LoVo (cell line): ENCODE data around the gene CASTOR2.
"Not testable (repeated sequence)": the region's sequence is repeated elsewhere in the genome, so short reads cannot be mapped to it uniquely, and the experiment has no call there.

Experiments used
- DNase-seq: peaks from one replicate; pipeline ENCODE4 v3.0.0-alpha.2; 2016; ENCODE audit warnings: low spot score

Gene CASTOR2

GRCh38 chr7:75054744-75055143, 90.2 kb downstream of the CASTOR2 start:
- no peak for DNase-seq

GRCh38 chr7:75055155-75055554, 90.7 kb downstream of the CASTOR2 start:
- DNase-seq, result no peak

GRCh38 chr7:75055830-75056772, 91.6 kb downstream of the CASTOR2 start:
- no peak for DNase-seq

DNA sequence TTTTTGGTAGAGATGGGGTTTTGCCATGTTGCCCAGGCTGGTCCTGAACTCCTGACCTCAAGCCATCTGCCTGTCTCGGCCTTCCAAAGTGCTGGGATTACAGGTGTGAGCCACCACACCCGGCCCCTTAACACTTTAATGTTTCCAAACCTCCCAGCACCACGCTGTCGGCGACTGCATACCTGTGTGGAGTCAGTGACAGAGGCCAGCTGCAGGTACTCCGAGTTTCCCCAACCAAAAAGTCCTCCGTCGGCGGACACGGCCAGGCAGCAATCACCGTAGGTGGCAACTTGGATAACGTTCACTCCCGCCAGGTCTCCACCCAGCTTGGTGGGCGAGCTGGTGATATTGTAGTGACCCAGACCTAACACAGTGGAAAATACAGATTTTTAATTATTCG, 93.9 kb downstream of the CASTOR2 start:
- DNase-seq, result no peak

- no peak for DNase-seq
Measured at GRCh38 chr7:75064291-75064690, 99.8 kb downstream of the CASTOR2 start.

- DNase-seq, result no peak
Measured at GRCh38 chr7:75064801-75065200, 100.3 kb downstream of the CASTOR2 start.

DNA sequence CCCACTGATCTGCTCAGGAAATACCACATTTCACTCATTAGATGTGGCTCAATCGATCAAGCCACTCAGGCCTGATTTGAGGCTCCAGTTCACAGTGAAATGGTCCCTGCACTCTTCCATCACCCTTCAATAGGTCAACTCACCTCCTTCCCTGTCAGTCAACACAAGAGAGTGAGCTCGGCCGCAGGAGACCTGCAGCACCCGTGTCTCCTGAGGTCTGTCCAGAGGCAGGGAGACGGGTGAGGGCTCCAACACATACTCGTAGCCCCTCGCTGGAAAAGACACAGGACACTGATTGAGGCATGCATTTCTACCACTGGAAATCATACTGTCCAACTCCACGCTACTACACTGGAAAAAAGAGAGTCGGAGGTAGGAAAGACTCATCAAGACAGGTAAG, 102.0 kb downstream of the CASTOR2 start:
- DNase-seq, result no peak

- DNase-seq, result peak; percentile 29
Measured at GRCh38 chr7:75072981-75073283, 108.4 kb downstream of the CASTOR2 start.

- not testable (repeated sequence) for DNase-seq
Measured at GRCh38 chr7:75074262-75074641, 109.7 kb downstream of the CASTOR2 start.
